Measurements from ENCODE around the gene NR4A1. TPM values are rescaled to one million over a fixed set of nuclear protein-coding genes. Genes with fewer than 3 reads are reported as not detected.

Gene NR4A1
- total RNA-seq, 1 donor from 2014 or later: 24.2 TPM

DNA sequence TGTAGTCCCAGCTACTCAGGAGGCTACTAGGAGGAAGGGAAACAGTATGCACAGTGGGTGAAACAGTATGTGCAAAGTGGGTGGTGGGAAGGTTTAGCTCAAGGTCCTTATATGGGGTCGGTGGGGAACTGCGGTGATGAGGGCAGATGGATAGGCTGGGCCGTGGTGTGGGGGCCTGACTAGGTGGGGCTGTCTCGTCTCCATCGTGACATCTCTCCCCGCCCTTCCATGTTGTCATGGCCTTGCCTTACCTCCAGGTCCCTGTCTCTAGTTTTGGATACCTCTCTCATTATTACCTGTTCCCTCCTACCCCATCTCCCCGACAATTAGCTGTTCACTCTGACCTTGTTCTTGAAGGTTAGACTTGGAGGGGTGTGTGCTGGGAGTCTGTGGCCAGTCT lies 4.4 kb upstream of the NR4A1 start:
- DNase-seq (no peak), ATAC-seq (ENCODE audit: low read depth) (no peak)
- intact Hi-C loops (cut with micrococcal nuclease): no loop called here
- Mint-ChIP-seq H3K27me3 (no peaks in the 10 kb centered on the region), H3K4me1 (peaks cover 58% of the 10 kb centered on the region), H3K27ac (no peak overlapping the region), H3K36me3 (ENCODE audit: low read depth) (peaks cover 21% of the 10 kb centered on the region), H3K9me3 (no peaks in the 10 kb centered on the region), H3K4me3 (no peak overlapping the region)
- CTCF ChIA-PET: interaction anchor here (1.4 to 2.3 kb wide), 2 partner anchors 14 to 22 kb away, joined by 4 to 7 read pairs; no protein-coding TSS in a partner anchor
- TF ChIP-seq, protein P1, sequence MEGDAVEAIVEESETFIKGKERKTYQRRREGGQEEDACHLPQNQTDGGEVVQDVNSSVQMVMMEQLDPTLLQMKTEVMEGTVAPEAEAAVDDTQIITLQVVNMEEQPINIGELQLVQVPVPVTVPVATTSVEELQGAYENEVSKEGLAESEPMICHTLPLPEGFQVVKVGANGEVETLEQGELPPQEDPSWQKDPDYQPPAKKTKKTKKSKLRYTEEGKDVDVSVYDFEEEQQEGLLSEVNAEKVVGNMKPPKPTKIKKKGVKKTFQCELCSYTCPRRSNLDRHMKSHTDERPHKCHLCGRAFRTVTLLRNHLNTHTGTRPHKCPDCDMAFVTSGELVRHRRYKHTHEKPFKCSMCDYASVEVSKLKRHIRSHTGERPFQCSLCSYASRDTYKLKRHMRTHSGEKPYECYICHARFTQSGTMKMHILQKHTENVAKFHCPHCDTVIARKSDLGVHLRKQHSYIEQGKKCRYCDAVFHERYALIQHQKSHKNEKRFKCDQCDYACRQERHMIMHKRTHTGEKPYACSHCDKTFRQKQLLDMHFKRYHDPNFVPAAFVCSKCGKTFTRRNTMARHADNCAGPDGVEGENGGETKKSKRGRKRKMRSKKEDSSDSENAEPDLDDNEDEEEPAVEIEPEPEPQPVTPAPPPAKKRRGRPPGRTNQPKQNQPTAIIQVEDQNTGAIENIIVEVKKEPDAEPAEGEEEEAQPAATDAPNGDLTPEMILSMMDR (IDR thresholded peaks at IDR 0.05): no peak
- POLR2A ChIA-PET: interaction anchor here (0.6 to 1.8 kb wide), 5 partner anchors 9 to 36 kb away, joined by 3 to 6 read pairs (median 5); partner anchors contain the start of gene ATG101

DNA sequence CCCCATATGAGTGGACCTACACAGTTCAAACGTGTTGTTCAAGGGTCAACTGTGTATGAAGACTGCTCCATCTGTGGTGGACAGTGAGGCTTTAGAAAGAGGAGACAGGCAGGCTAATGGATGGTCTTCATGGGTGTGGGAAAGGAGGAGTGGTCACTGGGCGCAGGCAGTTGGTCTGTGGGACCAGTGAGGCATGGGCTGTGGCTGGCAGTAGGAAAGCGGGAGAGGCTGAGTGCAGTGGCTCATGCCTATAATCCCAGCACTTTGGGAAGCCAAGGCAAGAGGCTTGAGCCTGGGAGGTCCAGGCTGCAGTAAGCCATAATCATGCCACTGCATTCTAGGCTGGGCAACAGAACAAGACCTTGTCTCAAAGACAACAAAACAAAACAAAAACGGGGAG lies 2.0 kb upstream of the NR4A1 start:
- H3K4me3 Mint-ChIP-seq: peak overlapping the region; percentile 92
- ChIA-PET CTCF (no interaction called here), POLR2A (interaction anchor here (1.0 kb wide), 1 partner anchor 12 kb away, joined by 3 read pairs; no protein-coding TSS in a partner anchor)
- DNase-seq (no peak), ATAC-seq (ENCODE audit: low read depth) (no peak)
- intact Hi-C loops (cut with micrococcal nuclease): no loop called here
- no peaks in the 10 kb centered on the region for H3K9me3 Mint-ChIP-seq
- TF ChIP-seq, protein P1 (IDR thresholded peaks at IDR 0.05): no peak
- H3K4me1 Mint-ChIP-seq: peaks cover 60% of the 10 kb centered on the region
- no peaks in the 10 kb centered on the region for H3K27me3 Mint-ChIP-seq
- H3K36me3 Mint-ChIP-seq (ENCODE audit: low read depth): peaks cover 20% of the 10 kb centered on the region
- H3K27ac Mint-ChIP-seq: peak overlapping the region; percentile 95

DNA sequence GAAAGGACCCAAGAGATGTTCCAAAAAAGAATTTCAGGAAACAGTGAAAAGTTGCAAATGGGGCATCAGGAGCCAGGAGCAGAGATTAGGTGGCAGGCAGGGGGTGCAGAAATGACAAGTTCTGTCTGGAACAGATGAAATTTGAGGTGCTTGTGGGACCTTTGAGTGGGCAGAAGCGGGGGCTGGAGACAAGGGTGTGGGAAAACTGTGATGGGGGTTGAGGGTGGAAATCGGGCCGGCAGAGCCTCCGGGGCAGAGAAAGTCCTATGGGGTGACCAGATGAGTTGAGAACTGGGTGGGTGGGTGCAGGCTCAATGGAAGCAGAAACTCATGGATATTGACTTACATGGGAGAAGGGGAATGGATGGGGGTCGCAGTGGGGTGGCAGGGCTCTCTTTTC lies 1.6 kb upstream of the NR4A1 start:
- Mint-ChIP-seq H3K27me3 (no peaks in the 10 kb centered on the region), H3K4me1 (peaks cover 56% of the 10 kb centered on the region), H3K9me3 (no peaks in the 10 kb centered on the region), H3K4me3 (peak overlapping the region; percentile 92), H3K27ac (peak overlapping the region; percentile 95), H3K36me3 (ENCODE audit: low read depth) (peaks cover 21% of the 10 kb centered on the region)
- no peak for DNase-seq
- CTCF ChIA-PET: interaction anchor here (1.0 to 1.5 kb wide), 3 partner anchors 8 to 22 kb away, joined by 5 read pairs; no protein-coding TSS in a partner anchor
- TF ChIP-seq, protein P1 (IDR thresholded peaks at IDR 0.05): no peak
- POLR2A ChIA-PET: interaction anchor here (0.6 to 5.1 kb wide), 4 partner anchors 10 to 48 kb away, joined by 9 to 99 read pairs (median 72); partner anchors contain the start of gene ATG101
- no peak for ATAC-seq (ENCODE audit: low read depth)
- intact Hi-C loops (cut with micrococcal nuclease): loop anchor here (1.0 to 5.0 kb wide), 2 partner anchors 7 to 682 kb away; no protein-coding TSS in a partner anchor

DNA sequence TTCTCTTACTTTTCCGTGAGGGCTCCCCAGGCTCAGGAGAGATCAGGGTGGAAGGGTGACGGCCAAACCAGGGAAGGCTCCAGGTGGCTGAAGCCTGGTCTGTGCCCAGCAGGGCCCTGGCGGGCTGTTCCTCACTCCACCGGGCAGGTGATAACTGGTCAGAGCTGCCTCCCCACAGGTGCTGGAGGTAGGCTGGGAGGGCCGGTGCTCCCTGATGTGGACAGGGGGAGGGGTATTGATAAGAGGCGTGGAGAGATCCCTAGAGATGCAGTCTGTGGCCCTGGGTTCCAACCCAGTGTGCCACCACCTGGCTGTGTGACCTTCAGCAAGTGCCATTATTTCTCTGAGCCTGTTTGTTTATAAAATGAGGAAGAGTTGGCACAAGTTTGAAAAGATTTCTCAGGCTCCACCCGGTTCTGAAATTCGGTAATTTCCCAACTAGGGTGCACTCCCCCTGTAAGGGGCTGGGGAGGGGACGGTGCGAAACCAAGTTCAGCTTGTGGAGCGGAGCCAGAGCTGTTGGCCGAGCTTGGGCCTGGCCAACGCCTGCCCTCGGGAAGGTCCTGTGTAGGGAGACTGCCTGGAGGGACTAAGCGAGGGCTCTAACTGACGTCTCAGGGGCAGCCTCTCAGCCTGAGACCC lies 1.0 kb upstream of the NR4A1 start:
- peak overlapping the region; percentile 95 for H3K27ac Mint-ChIP-seq
- no peaks in the 10 kb centered on the region for H3K9me3 Mint-ChIP-seq
- TF ChIP-seq, protein P1 (IDR thresholded peaks at IDR 0.05): no peak
- ATAC-seq (ENCODE audit: low read depth) (peak; percentile 38), DNase-seq (no peak)
- no peaks in the 10 kb centered on the region for H3K27me3 Mint-ChIP-seq
- CTCF ChIA-PET: interaction anchor here (1.0 to 3.5 kb wide), 8 partner anchors 9 to 66 kb away, joined by 3 to 51 read pairs (median 5); partner anchors contain the start of gene ATG101
- peak overlapping the region; percentile 92 for H3K4me3 Mint-ChIP-seq
- H3K4me1 Mint-ChIP-seq: peaks cover 56% of the 10 kb centered on the region
- POLR2A ChIA-PET: interaction anchor here (0.6 to 5.1 kb wide), 17 partner anchors 11 to 966 kb away, joined by 3 to 99 read pairs (median 9); partner anchors contain the start of genes ATG101, DAZAP2, EIF4B and TAMALIN
- intact Hi-C loops (cut with micrococcal nuclease): loop anchor here (1.0 to 5.0 kb wide), 2 partner anchors 8 to 683 kb away; no protein-coding TSS in a partner anchor
- H3K36me3 Mint-ChIP-seq (ENCODE audit: low read depth): peaks cover 22% of the 10 kb centered on the region
